Thyroid gland (tissue), 4 donors: Measurements from ENCODE around the gene TMSB4X. TPM values are rescaled to one million over a fixed set of nuclear protein-coding genes. Genes with fewer than 3 reads are reported as not detected.
"Not testable (repeated sequence)": the region's sequence is repeated elsewhere in the genome, so short reads cannot be mapped to it uniquely, and the experiment has no call there.

ENCODE experiments used
- DNase-seq, 2 donors: peaks; one replicate each; pipeline ENCODE4 v3.0.0-alpha.2; 2019
- H3K27ac ChIP-seq, 3 donors: fragments of 200-600 bp; sonication (generic); 1 replicate in 2 of 3; 2 replicates in 1 of 3; pipeline ENCODE4 v1.5.1; 2016 to 2019; ENCODE audit warnings: mild to moderate bottlenecking in 1 of 3, moderate library complexity in 1 of 3
- H3K27me3 ChIP-seq: fragments of 200-600 bp; sonication (generic); one replicate; pipeline ENCODE4 v1.5.1; 2019
- H3K36me3 ChIP-seq, 2 donors: fragments of 200-600 bp; sonication (generic); one replicate each; pipeline ENCODE4 v1.5.1; 2016 to 2019
- H3K4me1 ChIP-seq, 2 donors: fragments of 200-600 bp; sonication (generic); one replicate each; pipeline ENCODE4 v1.5.1; 2017 to 2019
- H3K4me3 ChIP-seq, 3 donors: fragments of 200-600 bp; sonication (generic); replicated peaks in 1 of 3; 1 replicate in 2 of 3; 2 replicates in 1 of 3; pipeline ENCODE4 v1.5.1; 2016; ENCODE audit warnings: mild to moderate bottlenecking in 1 of 3
- H3K9me3 ChIP-seq: fragments of 200-600 bp; sonication (generic); one replicate; pipeline ENCODE4 v1.5.1; 2017
- POLR2A ChIP-seq, 2 donors: fragments of 450-650 bp; IDR thresholded peaks; one replicate each; pipeline ENCODE4 v1.6.1; 2017; ENCODE audit warnings: antibody characterized with exemption in 2 of 2, mild to moderate bottlenecking in 2 of 2, moderate library complexity in 1 of 2
- WGBS, 2 donors: methylation state at CpG; one replicate each; pipeline ENCODE4 v1.1.5; 2017; 5-methylcytosine and 5-hydroxymethylcytosine counted together
- intact Hi-C: fragments of 100-400 bp; cut with DNase I; formaldehyde crosslinking; loops from one replicate; pipeline ENCODE4 v1.15.1; 2023
- total RNA-seq, 4 donors: library from RNA; depleted of rRNA; stranded (reverse); fragments of >200 nt; gene quantifications; one replicate each; pipeline ENCODE4 v1.2.3, GENCODE V29; 2016
- TF ChIP-seq, protein P1 (sequence below), 6 experiments: fragments of 200-600 bp in 3 of 6; fragments of 450-650 bp in 3 of 6; sonication (generic) in 3 of 6; IDR thresholded peaks; one replicate each; pipeline ENCODE4 v1.5.1; 2016 to 2019; ENCODE audit warnings: antibody characterized with exemption in 6 of 6, mild to moderate bottlenecking in 2 of 6, inconsistent platforms in 1 of 6, moderate library complexity in 1 of 6

Gene TMSB4X
- total RNA-seq, 4 donors from 2014 or later: 854 to 2,672 (median 1,302) TPM

DNA sequence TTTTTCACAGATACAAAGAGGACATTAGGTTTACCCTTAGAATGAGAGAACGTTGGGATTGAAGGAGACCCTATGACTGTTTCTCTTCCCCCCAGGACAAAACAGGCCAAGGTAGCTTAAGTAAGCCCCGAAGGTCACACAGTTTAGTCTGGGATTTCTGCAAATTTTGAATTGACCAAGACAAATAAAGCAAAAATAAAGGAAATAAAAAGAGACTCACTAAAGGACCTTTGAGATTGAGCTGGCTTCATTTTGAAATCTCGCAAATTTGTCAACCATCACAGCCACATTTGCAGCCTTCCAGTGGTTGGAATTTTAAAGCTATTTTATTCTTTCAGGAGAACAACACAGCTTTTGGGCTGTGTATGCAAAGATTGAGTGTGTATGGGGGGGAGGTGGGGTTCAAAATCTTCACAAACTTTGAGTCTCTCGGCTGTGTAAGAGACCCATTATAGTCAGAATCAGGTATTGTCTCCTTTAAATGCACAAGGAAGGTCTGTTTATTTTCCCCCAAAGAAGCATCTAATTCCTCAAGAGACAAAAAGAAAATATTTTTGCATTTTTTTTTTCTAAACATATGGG, 4.2 kb downstream of the TMSB4X start:
- H3K36me3 ChIP-seq: no peaks in the 10 kb centered on the region
- no peaks in the 10 kb centered on the region for H3K4me1 ChIP-seq
- no peaks in the 10 kb centered on the region for H3K9me3 ChIP-seq
- H3K27ac ChIP-seq: peak overlapping the region in 2 of 3 donors; percentile 54
- DNase-seq: no peak
- TF ChIP-seq, protein P1, sequence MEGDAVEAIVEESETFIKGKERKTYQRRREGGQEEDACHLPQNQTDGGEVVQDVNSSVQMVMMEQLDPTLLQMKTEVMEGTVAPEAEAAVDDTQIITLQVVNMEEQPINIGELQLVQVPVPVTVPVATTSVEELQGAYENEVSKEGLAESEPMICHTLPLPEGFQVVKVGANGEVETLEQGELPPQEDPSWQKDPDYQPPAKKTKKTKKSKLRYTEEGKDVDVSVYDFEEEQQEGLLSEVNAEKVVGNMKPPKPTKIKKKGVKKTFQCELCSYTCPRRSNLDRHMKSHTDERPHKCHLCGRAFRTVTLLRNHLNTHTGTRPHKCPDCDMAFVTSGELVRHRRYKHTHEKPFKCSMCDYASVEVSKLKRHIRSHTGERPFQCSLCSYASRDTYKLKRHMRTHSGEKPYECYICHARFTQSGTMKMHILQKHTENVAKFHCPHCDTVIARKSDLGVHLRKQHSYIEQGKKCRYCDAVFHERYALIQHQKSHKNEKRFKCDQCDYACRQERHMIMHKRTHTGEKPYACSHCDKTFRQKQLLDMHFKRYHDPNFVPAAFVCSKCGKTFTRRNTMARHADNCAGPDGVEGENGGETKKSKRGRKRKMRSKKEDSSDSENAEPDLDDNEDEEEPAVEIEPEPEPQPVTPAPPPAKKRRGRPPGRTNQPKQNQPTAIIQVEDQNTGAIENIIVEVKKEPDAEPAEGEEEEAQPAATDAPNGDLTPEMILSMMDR (IDR thresholded peaks at IDR 0.05): no peak
- no peak for TF ChIP-seq POLR2A (IDR thresholded peaks at IDR 0.05)
- no peak overlapping the region for H3K4me3 ChIP-seq
- no peaks in the 10 kb centered on the region for H3K27me3 ChIP-seq
- WGBS, 2 donors: 69 to 79% methylated on average over 4 of the region's 4 CpGs
- intact Hi-C loops: loop anchor here (10.0 kb wide), 1 partner anchor 506 kb away; no protein-coding TSS in a partner anchor

DNA sequence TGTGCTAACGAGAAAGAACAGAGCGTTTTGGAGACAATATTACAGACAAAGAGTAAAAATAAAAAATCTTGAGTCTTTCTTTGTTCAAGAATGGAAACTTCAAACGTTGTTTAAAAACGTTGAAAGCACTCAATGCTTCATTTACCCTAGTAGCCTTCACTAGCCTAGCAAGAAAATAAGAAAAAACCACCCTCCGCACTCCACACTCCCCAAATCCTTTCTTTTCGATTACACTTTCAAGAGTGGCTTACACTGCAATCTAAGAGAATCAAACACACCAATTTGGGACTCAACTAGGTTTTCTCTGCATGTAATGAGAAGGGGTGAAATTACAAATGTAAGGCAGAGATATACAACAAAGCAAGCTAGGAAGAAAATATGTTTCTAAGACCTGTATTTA, 4.7 kb downstream of the TMSB4X start:
- H3K9me3 ChIP-seq: no peaks in the 10 kb centered on the region
- 21 to 24% methylated on average over 6 of the region's 6 CpGs for WGBS, 2 donors
- TF ChIP-seq, protein P1 (IDR thresholded peaks at IDR 0.05): no peak
- TF ChIP-seq POLR2A (IDR thresholded peaks at IDR 0.05): no peak
- H3K27ac ChIP-seq: no peak overlapping the region
- intact Hi-C loops: loop anchor here (10.0 kb wide), 1 partner anchor 505 kb away; no protein-coding TSS in a partner anchor
- DNase-seq: no peak
- no peak overlapping the region for H3K4me3 ChIP-seq
- H3K27me3 ChIP-seq: no peaks in the 10 kb centered on the region
- H3K36me3 ChIP-seq: no peaks in the 10 kb centered on the region
- H3K4me1 ChIP-seq: no peaks in the 10 kb centered on the region

DNA sequence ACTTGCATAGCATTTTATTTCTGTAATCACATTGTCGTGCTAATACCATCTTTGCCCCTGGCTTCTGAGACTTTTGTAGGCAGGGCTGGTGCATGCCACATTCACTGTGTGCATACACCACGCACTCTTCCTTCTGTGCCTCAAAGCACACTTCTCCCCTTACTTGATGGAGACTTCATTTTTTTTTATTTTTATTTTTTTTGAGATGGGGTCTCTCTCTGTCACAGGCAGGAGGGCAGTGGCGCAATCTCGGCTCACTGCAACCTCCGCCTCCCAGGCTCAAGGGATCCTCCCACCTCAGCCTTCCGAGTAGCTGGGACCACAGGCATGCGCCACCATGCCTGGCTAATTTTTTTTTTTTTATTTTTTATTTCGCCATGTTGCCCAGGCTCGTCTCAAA, 5.1 kb downstream of the TMSB4X start:
- H3K36me3 ChIP-seq, intact Hi-C loops, H3K4me1 ChIP-seq, H3K9me3 ChIP-seq, H3K27ac ChIP-seq, H3K27me3 ChIP-seq, DNase-seq, H3K4me3 ChIP-seq: not testable (repeated sequence)
- WGBS, 2 donors: 88 to 93% methylated on average over 9 of the region's 9 CpGs

DNA sequence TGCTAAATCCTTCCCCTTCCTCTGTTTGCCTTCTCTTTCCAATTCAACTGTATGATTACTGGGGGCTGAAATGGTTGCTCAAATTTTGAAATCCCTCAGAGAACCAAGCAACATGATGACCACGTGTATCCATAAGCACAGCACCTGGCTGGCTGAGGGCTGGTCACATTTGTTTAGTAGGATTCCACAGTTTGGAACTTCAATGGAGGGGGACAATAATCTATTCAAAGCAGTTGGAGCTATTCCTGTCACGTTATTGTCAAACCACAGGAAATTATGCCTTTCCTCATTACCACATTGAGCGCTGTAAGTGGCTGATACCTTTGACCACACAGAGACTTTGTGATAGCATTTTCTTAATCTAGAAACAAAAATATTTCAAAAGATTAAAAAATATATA, 7.0 kb downstream of the TMSB4X start:
- Histone ChIP-seq H3K27ac (peak overlapping the region in 1 of 3 donors; percentile 8), H3K4me3 (no peak overlapping the region), H3K27me3 (no peaks in the 10 kb centered on the region), H3K4me1 (no peaks in the 10 kb centered on the region), H3K9me3 (no peaks in the 10 kb centered on the region), H3K36me3 (no peaks in the 10 kb centered on the region)
- intact Hi-C loops: no loop called here
- TF ChIP-seq, protein P1 (IDR thresholded peaks at IDR 0.05): no peak
- TF ChIP-seq POLR2A (IDR thresholded peaks at IDR 0.05): no peak
- DNase-seq: no peak
- 73 to 77% methylated on average over 3 of the region's 3 CpGs for WGBS, 2 donors

DNA sequence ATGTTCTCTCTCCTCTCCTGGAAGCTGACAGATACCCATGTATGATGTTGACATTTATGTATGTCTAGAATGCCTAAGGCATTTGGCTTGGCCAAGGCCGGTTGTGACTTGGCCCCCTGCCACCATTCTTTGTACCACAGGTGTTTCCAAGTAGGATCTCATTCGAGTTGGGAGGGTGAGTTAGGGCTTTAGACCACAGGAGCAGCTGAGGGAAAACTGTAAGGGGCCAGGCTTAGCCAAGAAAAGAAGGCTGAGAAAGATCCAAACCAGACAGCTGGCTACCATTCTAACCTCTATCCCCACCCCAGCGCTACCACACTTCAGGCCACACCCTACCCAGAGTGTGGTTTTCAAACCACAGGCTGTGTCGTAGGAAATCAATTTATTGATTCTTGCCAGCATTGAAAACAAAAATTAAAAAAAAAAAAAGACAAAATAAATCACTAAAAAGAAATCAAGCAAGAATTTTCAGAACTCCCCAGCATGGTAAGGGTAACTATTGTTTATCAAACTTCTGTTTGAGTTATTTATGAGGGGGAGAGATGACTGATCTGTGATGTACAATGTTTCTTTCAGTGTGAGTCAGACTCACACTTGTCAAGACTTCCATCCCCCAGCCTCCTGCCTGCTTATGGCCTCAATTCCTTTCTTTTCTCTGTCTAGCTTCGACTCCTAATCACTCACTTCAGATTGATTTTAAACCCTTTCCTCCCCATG, 9.9 kb downstream of the TMSB4X start:
- Histone ChIP-seq H3K9me3 (no peaks in the 10 kb centered on the region), H3K4me3 (no peak overlapping the region), H3K27me3 (no peaks in the 10 kb centered on the region), H3K4me1 (peaks cover 0 to 7% of the 10 kb centered on the region in 2 donors), H3K36me3 (no peaks in the 10 kb centered on the region), H3K27ac (no peak overlapping the region)
- WGBS, 2 donors: 54 to 58% methylated on average over 3 to 5 of the region's 5 CpGs
- intact Hi-C loops: no loop called here
- TF ChIP-seq, protein P1 (IDR thresholded peaks at IDR 0.05): no peak
- no peak for TF ChIP-seq POLR2A (IDR thresholded peaks at IDR 0.05)
- peak in 1 of 2 donors; percentile 36 for DNase-seq
